ENCODE results near the gene C1orf210.

The C1orf210 gene

GRCh38 chr1:43285269-43285990 is at the start of gene C1orf210:
TSS of gene C1orf210 (minus strand) at chr1:43285581. CDS start at chr1:43283270, 2,311 bp downstream.
- DNase-seq (ENCODE audit: low read depth), result no peak

- DNase-seq (ENCODE audit: low read depth), result no peak
These were observed 49.2 kb upstream of the C1orf210 start for GRCh38 chr1:43334453-43335205.

GRCh38 chr1:43331688-43332087 is 46.3 kb upstream of the C1orf210 start:
- no peak for DNase-seq (ENCODE audit: low read depth)

GRCh38 chr1:43329995-43330751 is 44.8 kb upstream of the C1orf210 start:
- peak; percentile 13 for DNase-seq (ENCODE audit: low read depth)

- DNase-seq (ENCODE audit: low read depth), result no peak
These were observed 42.3 kb upstream of the C1orf210 start for GRCh38 chr1:43327549-43328292.

GRCh38 chr1:43325381-43325780 is 40.0 kb upstream of the C1orf210 start:
- no peak for DNase-seq (ENCODE audit: low read depth)

GRCh38 chr1:43324810-43325209 is 39.4 kb upstream of the C1orf210 start:
- no peak for DNase-seq (ENCODE audit: low read depth)

GRCh38 chr1:43322506-43322905 is 37.1 kb upstream of the C1orf210 start:
- no peak for DNase-seq (ENCODE audit: low read depth)

GRCh38 chr1:43321331-43321891 is 36.0 kb upstream of the C1orf210 start:
- DNase-seq (ENCODE audit: low read depth), result no peak

- DNase-seq (ENCODE audit: low read depth), result no peak
These were observed 34.4 kb upstream of the C1orf210 start for GRCh38 chr1:43319766-43320165.

- DNase-seq (ENCODE audit: low read depth), result no peak
These were observed 33.9 kb upstream of the C1orf210 start for GRCh38 chr1:43319288-43319687.

- no peak for DNase-seq (ENCODE audit: low read depth)
These were observed 33.5 kb upstream of the C1orf210 start for GRCh38 chr1:43318831-43319230.

GRCh38 chr1:43317817-43318471 is 32.6 kb upstream of the C1orf210 start:
- DNase-seq (ENCODE audit: low read depth), result no peak

- no peak for DNase-seq (ENCODE audit: low read depth)
These were observed 31.5 kb upstream of the C1orf210 start for GRCh38 chr1:43316738-43317520.

- no peak for DNase-seq (ENCODE audit: low read depth)
These were observed 30.8 kb upstream of the C1orf210 start for GRCh38 chr1:43315963-43316737.

GRCh38 chr1:43315481-43315880 is 30.1 kb upstream of the C1orf210 start:
- no peak for DNase-seq (ENCODE audit: low read depth)

GRCh38 chr1:43314233-43314632 is 28.9 kb upstream of the C1orf210 start:
- no peak for DNase-seq (ENCODE audit: low read depth)

GRCh38 chr1:43313771-43314170 is 28.4 kb upstream of the C1orf210 start:
- no peak for DNase-seq (ENCODE audit: low read depth)

- no peak for DNase-seq (ENCODE audit: low read depth)
These were observed 27.5 kb upstream of the C1orf210 start for GRCh38 chr1:43312663-43313515.

All from stimulated activated CD8-positive, alpha-beta memory T cell treated with anti-CD3 and anti-CD28 coated beads, Interleukin-15, amount 100 ng/mL, for 24 hours (primary cell).